Activated CD4-positive, alpha-beta T cell treated with anti-CD3 and anti-CD28 coated beads for 24 hours (primary cell): ENCODE measurements around the gene TRAF3IP1.
"Not testable (repeated sequence)": the region's sequence is repeated elsewhere in the genome, so short reads cannot be mapped to it uniquely, and the experiment has no call there.

Experiments
- DNase-seq, 2 donors: peaks; one replicate each; pipeline ENCODE4 v3.0.0-alpha.2; 2020; ENCODE audit warnings: low read depth in 2 of 2

Gene TRAF3IP1, protein sequence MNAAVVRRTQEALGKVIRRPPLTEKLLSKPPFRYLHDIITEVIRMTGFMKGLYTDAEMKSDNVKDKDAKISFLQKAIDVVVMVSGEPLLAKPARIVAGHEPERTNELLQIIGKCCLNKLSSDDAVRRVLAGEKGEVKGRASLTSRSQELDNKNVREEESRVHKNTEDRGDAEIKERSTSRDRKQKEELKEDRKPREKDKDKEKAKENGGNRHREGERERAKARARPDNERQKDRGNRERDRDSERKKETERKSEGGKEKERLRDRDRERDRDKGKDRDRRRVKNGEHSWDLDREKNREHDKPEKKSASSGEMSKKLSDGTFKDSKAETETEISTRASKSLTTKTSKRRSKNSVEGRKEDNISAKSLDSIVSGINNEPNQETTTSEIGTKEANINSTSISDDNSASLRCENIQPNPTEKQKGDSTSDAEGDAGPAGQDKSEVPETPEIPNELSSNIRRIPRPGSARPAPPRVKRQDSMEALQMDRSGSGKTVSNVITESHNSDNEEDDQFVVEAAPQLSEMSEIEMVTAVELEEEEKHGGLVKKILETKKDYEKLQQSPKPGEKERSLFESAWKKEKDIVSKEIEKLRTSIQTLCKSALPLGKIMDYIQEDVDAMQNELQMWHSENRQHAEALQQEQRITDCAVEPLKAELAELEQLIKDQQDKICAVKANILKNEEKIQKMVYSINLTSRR

DNA sequence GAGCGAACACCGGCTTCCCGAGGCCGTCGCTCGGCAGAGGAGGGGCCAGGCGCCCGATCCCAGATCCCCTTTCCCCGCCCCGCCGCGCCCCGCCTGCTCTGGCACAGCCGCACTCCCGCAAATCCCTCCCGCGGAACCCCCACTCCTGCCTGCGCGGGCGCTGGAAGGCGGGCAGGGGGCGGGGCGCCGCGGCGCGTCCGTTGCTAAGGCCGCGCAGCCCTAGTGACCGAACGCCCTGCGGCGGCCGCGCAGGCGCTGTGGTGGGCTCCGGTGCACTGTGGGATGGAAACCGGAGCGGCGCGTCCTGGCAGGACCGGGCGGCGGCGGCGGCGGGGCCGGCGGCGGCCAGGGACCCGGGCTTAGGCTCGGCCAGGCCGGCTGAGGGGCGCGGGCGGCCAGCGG is at the start of gene TRAF3IP1:
TRAF3IP1 (plus strand) TSS at position 273 of the 402 bp plus-strand sequence. CDS start 145 bp downstream, outside the sequence.
- peak; percentile 77 to 80 for DNase-seq

DNA sequence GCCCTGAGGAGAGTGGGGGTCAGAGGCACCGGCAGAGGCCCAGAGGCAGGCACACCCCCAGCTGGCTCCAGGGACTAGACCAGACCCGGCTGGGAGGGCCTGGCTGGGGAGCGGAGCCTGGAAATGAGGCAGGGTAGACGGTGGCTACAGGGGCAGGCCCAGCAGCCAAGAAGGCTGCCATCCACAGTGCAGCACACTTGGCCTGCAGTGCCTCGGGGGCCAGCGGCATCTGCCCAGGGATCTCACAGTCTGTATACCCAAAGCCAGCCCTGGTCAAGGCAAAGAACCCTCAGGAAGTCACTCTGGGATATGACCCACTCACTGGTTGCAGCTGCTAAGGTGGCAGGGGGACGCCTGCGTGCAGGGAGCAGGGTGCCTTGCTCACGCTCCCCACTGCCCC is 49.7 kb upstream of the TRAF3IP1 start:
- no peak for DNase-seq

DNA sequence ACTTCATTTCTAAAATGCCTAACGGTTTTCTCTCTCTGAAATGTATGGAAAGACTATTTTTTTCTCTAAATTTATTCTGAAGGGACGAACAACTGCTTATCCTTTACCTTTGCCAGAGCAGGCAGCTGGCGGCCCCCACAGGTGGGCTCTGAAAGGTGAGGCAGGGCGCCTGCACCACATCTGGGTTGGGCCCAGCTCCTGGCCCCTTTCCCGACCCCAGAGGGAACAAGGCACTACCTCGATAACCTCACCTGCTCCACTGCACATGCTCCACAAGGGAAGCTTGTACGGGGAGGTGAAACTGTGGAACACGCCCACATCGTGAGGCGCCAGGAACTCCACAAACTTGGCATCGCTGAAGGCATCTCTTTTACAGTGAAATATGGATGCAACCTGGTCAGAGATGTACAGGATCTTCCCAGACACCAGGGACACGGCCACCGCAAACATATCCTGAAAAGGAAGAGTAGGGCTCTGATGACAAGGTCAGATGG is 49.2 kb upstream of the TRAF3IP1 start:
- DNase-seq, result no peak

DNA sequence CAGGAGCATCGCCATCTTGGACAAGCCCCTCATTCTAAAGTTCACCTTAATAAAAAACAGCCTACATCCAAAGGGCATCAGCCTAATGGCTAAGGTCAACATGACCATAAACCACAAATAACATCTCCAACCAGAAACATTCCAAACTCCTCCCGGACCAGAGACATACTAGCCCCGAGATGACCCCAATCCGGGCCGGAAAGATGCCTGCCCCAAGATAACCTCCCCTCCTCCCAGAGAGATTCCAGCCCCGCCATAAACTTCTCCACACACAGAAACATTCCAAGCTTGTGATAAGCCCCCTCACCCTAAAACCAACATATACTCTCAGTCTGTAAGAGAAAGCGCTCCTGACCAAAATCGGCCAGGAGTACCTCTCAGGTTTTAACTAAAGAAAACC is 48.6 kb upstream of the TRAF3IP1 start:
- not testable (repeated sequence) for DNase-seq

DNA sequence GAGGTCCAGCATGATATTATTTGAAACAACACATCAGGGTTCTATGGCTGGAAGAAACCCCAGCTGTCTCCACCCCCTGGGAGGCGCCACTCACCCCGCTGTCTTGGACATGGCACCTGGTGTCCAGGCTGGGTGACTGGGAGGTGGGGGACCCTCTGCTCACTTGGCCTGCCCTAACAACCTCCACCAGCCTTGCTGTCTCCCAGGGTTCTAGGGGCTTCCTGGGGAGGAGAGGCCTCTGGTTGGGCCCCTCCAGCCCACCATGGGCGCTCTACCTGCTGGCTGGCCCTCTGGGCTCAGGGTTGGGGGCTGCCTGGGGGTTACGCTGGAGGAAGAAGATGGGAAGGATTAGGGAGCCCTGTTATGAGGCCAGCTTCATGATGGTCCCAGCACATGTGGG is 48.2 kb upstream of the TRAF3IP1 start:
- DNase-seq, result no peak

DNA sequence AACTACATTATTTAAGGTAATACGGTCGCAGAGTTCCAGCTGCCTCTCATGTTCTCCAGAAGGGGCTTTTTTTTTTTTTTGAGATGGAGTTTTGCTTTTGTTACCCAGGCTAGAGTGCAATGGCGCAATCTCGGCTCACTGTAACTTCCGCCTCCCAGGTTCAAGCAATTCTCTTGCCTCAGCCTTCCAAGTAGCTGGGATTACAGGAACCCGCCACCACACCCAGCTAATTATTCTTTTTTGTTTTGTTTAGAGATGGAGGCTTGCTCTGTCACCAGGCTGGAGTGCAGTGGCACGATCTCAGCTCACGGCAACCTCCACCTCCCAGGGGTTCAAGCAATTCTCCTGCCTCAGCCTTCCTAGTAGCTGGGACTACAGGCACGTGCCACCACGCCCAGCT is 46.9 kb upstream of the TRAF3IP1 start:
- not testable (repeated sequence) for DNase-seq

DNA sequence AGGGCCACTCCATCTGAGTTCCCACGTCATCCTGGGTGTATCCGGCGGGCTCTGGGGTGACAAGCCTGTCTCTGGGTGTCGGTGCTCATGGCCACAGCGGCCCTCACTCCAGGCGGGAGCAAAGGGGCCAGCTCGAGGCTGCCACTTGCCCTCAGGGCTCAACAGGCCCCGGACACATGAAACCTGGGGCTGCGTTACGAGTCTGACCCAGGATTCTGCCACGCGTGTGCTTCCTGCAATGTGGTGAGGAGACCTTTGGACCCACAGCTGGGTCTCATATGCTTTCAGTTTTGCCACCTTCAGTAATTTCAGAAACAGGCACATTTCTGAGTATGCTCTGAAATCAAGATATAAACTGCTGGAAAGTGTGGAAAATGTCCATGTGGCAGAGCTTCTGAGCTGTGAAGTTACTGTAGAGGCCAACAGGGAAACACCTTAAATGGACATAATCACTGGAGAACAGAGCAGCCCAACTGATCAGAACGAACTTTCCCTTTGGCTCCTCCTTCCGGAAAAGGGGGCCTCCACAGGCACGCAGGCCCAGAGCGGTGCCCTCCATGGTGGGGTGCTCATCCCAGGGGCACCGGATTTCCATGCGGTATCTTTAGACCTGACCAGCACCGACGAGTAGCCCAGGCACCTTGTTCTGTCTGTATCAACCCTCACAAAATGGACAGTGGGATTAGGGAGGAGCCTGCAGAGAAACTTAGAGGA is 46.0 kb upstream of the TRAF3IP1 start:
- no peak for DNase-seq

DNA sequence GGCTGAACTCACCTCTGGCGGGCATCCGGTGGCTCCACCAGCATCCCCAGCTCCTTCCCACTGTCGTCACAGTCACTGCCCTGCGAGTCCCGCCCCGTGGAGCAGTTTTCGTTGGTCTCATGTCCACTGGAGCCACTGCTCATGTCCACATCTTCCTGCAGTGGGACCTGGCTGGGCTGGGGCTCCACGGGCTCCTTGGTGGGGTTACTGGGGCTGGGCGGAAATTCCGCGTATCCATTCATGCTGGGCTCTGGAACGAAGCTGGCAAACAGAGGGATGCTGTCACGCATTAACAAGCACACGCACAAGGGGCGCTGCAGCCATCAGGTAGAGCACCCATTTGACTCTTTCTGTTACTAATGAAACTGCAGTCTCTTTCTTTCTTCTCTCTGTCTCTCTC is 42.6 kb upstream of the TRAF3IP1 start:
- DNase-seq, result no peak

DNA sequence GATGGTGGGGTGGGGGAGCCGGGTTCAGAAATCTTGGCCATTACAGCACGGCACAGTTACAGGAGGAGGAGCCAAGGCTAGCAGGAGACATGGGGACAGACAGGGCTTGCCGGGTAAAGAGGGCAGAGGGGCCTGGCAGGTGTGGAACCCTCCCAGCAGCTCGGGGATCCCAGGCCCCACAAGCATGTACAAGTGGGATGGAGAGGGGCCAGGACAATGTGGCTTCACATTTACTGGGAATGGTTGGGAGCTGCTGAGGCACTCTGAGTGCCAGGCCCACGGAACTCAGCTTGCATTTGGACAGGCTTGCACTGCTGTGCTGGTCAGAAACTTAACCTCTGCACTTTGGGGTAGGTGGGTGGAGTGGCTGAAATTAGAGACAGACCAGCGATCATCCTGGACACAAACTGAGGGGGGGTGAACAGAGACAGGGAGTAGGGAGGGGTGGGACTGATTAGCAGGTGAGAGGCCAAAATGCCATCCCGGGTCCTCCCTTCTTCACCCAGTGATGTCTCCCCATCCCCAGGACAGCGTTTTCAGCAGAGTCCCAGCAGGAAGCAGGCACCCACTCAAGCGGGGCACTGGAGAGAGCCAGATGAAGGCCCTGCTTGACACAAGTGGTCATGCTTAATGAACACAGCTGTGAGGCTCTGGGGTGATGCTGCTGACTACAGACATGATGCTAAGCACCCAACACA is 41.5 kb upstream of the TRAF3IP1 start:
- DNase-seq, result no peak

DNA sequence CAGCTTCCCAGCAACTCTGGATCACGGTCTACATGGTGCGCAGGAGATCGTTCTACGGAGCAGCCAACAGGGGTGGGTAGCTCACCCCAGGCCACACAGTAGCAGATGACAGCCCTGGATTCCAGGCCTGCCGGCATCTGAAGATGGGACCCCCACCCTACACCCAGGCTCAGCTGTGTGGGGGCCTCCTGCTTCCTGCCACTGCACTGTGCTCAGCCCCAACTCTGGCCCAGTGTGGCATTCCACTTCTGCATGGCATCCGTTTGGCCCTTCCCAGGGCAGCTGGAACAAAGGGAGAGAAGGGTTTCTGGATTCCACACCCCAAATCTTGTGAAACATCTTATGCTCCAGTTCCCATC is 41.0 kb upstream of the TRAF3IP1 start:
- DNase-seq, result no peak

DNA sequence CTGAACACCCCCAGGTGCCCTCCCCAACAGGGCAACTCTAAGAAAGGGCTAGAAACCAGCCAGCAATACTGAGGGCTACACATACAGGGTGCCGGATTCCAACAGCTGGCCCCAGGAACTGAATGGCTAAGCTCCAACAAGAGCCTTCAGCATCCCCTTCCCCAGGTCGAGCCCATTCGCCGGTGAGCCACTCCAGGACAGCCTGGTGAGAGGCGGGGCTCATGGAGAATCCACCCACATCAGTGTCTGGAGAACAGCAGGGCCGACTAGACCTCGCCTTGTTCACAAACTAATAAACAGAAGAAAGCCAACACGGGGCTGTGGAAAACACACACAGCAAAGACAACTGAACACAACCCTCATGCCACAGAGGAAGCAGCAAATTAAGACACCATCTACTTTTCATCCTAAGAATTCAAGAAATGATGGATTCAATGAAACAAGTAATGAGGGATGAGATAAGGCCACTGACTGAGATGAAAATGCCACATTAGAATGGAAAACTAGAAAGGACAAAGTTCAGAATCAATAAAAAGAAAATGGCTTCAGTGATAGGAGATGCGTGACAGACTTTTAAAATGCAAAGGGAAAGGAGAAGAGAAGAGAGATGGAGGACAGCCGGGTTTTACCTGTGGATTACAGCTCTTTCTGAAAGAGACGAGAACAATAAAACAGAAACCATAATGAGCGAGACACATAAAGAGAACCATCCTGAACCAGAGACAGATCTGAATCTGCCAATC is 40.1 kb upstream of the TRAF3IP1 start:
- DNase-seq, result no peak

DNA sequence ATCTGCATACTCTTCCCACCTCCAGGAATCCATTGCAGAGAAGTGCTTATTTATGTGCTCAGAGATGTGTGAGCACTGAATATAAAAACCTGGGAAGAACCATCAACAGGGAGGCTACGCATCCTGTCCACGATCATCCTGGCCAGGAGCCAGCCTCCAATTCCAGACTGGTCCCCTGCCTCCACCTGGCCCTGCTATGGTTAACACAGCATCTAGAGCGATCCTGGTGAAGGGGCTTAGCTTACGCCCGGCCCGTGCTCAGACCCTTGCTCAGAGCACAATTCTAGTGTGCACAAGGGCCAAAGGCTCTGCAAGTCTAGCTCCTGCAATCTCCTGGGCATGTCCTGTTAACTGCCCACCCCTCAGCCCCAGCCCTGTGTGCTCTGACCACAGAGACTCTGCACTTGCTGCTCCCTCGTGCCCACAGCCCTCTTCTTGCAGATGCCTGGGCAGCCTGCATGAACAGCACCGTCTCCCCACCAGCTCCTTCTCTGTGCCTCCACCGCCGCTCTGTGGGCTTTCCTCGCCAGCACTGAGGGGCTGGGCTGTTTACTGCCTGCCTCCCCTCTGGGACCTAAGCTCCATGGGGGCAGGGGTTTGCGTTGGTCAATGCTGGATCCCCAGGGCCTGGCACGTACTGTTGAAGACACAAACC is 38.4 kb upstream of the TRAF3IP1 start:
- no peak for DNase-seq

DNA sequence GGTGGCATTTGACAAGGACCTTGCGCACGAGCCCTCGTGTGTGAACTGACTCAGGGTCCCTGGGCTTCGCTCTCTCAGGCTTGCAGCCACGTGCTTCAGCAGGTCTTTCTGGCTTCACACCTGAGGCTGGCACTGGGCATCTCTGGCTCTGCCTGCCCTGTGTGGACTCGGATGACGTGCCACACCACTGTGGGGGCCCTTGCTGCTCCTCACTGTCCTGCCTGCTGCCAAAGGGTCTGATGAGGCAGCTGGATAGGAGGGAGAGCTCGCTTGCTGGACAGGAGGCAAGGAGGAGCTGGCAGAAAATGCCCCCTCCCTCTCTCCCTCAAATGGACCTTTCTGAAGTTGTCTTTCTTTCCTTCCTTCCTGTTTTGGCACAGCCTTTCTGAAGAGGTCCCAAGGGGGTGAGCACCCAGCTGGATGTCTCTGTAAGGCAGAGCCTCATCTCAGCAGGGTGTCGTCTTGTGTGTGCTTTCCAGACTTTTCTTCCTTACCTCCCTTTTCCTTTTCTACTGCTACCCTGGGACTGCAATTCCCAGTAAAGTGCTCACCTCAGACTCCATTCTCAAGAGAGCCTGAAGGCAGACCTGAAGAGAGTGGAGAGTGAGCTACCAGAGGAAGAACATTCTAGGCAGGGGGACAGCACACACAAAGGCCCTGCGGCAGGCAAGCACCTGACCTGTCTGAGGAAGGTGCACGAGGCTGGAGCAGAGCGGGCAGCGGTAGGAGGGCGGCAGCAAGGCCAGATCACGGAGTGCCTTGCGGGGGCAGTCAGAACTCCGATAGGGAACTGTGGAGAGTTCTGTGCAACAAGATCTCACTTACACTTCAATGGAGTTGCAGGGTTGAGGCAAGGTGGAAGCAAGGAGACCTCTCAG is 37.2 kb upstream of the TRAF3IP1 start:
- no peak for DNase-seq

DNA sequence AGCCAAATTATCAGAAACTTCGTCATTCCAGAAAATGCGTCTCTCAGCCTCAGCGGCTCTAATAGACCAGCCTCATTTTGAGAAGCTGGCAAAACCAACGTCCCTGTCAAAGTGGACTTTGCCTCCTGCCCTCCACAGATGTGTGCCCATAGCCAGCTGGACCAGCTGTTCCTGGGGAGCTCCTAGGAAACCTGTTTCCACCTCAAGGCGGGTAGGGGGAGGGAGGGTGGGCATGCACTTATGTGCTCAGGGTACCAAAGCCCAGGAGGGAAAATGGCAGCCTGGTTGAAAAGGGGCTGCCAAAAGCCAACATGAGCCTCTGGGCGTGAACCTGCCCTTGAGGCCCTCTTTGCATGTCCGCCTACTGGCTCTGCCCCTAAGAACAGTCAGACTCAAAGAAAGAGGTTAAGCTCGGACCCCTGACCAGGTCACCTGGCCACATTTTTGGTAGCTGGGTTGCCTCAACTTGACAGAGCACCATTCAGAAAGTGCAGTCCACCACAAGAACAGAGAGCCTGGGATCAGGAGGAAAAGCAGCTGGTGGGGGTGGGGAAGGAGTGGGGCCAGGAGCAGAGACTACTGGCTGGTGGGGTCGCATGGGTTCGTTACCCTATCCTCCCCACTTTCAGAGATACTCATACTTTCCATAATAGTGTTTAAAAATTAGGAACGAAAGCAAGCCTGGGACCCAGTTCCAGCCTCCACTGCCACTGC is 35.4 kb upstream of the TRAF3IP1 start:
- no peak for DNase-seq

DNA sequence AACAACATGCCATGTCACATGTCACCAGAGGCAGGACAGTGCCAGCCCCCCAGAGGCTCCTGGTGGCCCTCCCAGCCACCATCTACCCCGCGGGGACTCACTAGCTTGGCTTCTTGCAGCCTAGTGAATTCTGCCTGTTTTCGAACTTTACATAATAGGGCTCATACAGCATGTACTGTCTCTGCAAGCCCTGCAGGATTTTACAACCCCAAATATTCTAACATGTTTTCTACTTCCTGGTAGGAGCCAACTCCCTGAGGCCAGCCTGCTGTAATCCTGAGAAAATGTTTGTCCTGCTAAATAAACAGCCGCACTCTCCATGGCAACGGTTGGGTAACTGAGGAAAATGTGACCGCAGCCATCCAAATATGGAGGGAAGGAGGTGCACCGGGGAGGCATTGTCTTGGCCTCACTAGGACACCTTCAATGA is 34.6 kb upstream of the TRAF3IP1 start:
- no peak for DNase-seq

DNA sequence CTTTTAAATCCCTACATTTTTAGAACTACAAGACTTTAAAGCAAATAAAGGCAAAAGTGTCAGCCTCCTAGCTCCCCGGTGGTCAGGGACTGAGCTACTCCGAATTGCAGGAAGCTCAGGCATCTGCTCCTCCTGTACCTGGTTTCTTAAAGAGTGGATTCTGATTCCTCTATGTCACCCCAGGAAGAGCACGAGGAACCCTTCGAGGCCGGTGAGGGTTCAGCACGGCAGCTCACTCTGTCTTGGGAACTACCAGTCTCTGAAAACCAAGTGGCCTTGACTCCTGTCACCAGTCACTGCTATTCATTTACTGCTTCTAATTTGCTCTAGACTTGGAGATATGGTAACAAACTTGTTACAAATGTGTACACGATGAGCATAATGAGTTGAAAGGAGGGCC is 34.2 kb upstream of the TRAF3IP1 start:
- DNase-seq, result no peak

DNA sequence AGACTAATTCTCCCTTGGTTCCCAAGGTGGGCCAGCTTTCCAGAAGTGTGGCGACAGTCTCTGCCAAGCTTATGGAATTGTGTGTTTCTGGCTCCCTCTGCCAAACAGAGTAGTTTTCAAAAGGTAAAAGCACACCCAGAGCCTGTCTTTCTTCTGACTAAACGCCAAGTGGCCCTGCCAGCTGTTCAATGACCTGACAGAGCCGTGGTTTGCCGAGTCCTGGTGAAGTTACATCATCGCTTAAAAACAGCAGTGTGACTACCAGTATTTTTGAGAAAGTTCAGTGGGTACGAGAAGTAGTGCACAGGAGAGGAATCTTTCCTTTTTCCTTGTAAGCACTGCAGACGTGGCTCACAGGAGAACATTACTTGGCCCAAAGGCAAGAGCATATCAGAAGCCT is 33.8 kb upstream of the TRAF3IP1 start:
- DNase-seq, result no peak

DNA sequence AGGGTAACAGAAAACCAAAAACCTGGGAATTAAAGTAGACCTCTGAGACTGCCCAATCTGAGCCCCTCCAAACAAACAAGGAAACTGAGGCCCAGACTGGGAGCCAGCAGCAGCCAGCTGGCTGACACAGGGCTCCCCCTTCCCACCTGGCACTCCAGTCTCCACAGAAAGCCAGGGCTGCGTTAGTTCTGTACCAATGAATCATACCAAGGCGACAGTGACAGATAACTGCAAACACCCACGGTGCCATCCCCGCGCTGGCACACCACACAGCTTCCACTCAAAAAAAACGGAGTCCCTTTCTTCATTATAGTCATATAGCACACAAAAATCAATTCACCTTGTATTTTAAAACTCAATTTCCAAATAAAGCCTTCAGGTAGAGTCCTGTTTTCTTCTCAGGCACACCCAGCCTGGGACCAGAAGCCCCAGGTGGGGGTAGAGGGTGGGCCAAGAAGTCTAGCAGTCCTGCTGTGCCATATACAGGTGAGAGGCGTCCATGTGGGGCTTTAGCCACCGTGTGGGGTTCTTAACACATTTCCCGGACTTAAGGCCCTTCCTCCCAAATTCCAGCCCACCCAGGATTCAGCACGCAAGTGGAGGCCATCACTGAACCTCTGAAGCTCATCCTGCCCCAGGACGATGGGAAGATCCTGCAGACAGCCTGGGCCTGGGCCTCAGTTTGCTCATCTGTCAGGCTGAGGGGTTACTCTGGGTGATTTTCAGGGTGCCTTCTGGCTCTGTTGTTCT is 33.2 kb upstream of the TRAF3IP1 start:
- peak; percentile 19 to 23 for DNase-seq
